ENCODE results near the gene FBLN1. TPM values are rescaled to one million over a fixed set of nuclear protein-coding genes. Genes with fewer than 3 reads are reported as not detected.

Gene FBLN1
- total and polyA plus RNA-seq, 2 of the 8 experiments (the other 6 are each of a cell fraction or from before 2014, with no cell fraction given) = 159 to 168 TPM

- TF ChIP-seq CBX5 (IDR thresholded peaks at IDR 0.05; ENCODE audit: low read depth, low read length) = no peak
- no peak for TF ChIP-seq SIRT6 (IDR thresholded peaks at IDR 0.05; ENCODE audit: low read length)
- no peak for TF ChIP-seq KDM5A (IDR thresholded peaks at IDR 0.05; ENCODE audit: low read length)
- TF ChIP-seq GTF2F1 (IDR thresholded peaks at IDR 0.05; ENCODE audit: borderline replicate concordance, low read depth, low read length) = no peak
- TF ChIP-seq TBP (IDR thresholded peaks at IDR 0.05; ENCODE audit: low read depth, low read length) = peak; percentile 23; the same call in 1 of the 2 replicates
Measured at GRCh38 chr22:45504373-45505341, 2.0 kb downstream of the FBLN1 start (continued).

All from H1 (cell line).